B cell (primary cell): ENCODE measurements around the gene JRKL. TPM values are rescaled to one million over a fixed set of nuclear protein-coding genes. Genes with fewer than 3 reads are reported as not detected.

ENCODE experiments used
- ATAC-seq: fragments of 200-7000 bp; cut with Tn5 transposase; one replicate; pipeline ENCODE4 v1.10.0; 2021; ENCODE audit warnings: low read depth, mild to moderate bottlenecking, moderate number of reproducible peaks, moderate library complexity
- CTCF ChIA-PET: fragments of 350-600 bp; sonication (Branson Sonifier 250); formaldehyde crosslinking; loops from one replicate; lab custom pipeline; 2021; ENCODE audit warnings: antibody characterized with exemption, inconsistent platforms; lab: Charles Lee
- POLR2A ChIA-PET: fragments of 350-600 bp; sonication (Branson Sonifier 250); formaldehyde crosslinking; loops from one replicate; lab custom pipeline; 2021; ENCODE audit warnings: antibody characterized with exemption; lab: Charles Lee
- DNase-seq: peaks from one replicate; pipeline ENCODE4 v3.0.0; 2013
- H2AFZ ChIP-seq: 2 replicates; pipeline ENCODE4 v1.6.1; 2012; ENCODE audit warnings: mild to moderate bottlenecking, low read depth, low read length; ENCODE audit not compliant: insufficient read depth, poor library complexity, severe bottlenecking
- H3K27ac ChIP-seq, 2 donors: 1 replicate in 1 of 2; 2 replicates in 1 of 2; pipeline ENCODE4 v1.5.1; 2012 to 2013; ENCODE audit warnings: low read length in 2 of 2, mild to moderate bottlenecking in 2 of 2, moderate library complexity in 1 of 2
- H3K27me3 ChIP-seq, 4 experiments: fragments of 200-600 bp in 1 of 4; sonication (generic) in 1 of 4; replicated peaks in 1 of 4; 1 replicate in 2 of 4; 2 replicates in 2 of 4; pipeline versions ENCODE4 v1.6.1 to v1.7.0; 2013 to 2016; ENCODE audit warnings: low read length in 3 of 4, mild to moderate bottlenecking in 2 of 4, mixed read lengths in 1 of 4, moderate library complexity in 1 of 4; ENCODE audit not compliant: insufficient read depth in 4 of 4, control insufficient read depth in 3 of 4; ENCODE audit errors: control extremely low read depth in 1 of 4
- H3K36me3 ChIP-seq, 2 experiments: replicated peaks in 1 of 2; 1 replicate in 1 of 2; 2 replicates in 1 of 2; pipeline versions ENCODE4 v1.6.1 to v1.7.1; 2013; ENCODE audit warnings: low read length in 1 of 2; ENCODE audit not compliant: insufficient read depth in 2 of 2, control insufficient read depth in 1 of 2; ENCODE audit errors: control extremely low read depth in 1 of 2, extremely low read depth in 1 of 2
- H3K4me1 ChIP-seq, 2 donors: fragments of 200-600 bp in 1 of 2; sonication (generic) in 1 of 2; 1 replicate in 1 of 2; 2 replicates in 1 of 2; pipeline versions ENCODE4 v1.5.1 to v1.6.1; 2013 to 2017; ENCODE audit warnings: low read length in 2 of 2; ENCODE audit not compliant: control insufficient read depth in 2 of 2, insufficient read depth in 2 of 2
- H3K4me2 ChIP-seq: replicated peaks from 2 replicates; pipeline ENCODE3; 2012; ENCODE audit warnings: mild to moderate bottlenecking, low read depth, low read length; ENCODE audit not compliant: poor library complexity, severe bottlenecking
- H3K4me3 ChIP-seq, 5 experiments: fragments of 200-600 bp in 1 of 5; sonication (generic) in 1 of 5; 1 replicate in 3 of 5; 2 replicates in 2 of 5; pipeline versions ENCODE4 v1.5.1 to v1.7.0; 2011 to 2016; ENCODE audit warnings: low read length in 4 of 5, mild to moderate bottlenecking in 4 of 5, low read depth in 2 of 5, control low read depth in 1 of 5, moderate library complexity in 1 of 5; ENCODE audit not compliant: insufficient read depth in 1 of 5; ENCODE audit errors: control extremely low read depth in 1 of 5, extremely low read depth in 1 of 5
- H3K79me2 ChIP-seq: fragments of 200-600 bp; sonication (generic); one replicate; pipeline ENCODE4 v1.6.0; 2016; ENCODE audit warnings: low read length; ENCODE audit not compliant: control insufficient read depth, insufficient read depth
- H3K9ac ChIP-seq: fragments of 200-600 bp; sonication (generic); 2 replicates; pipeline ENCODE4 v1.6.1; 2017; ENCODE audit warnings: mild to moderate bottlenecking, low read length, moderate library complexity
- H3K9me3 ChIP-seq, 3 donors: one replicate each; pipeline versions ENCODE4 v1.6.1 to v1.7.1; 2013; ENCODE audit warnings: low read length in 2 of 3; ENCODE audit not compliant: control insufficient read depth in 2 of 3, insufficient read depth in 1 of 3; ENCODE audit errors: control extremely low read depth in 1 of 3
- H4K20me1 ChIP-seq: 2 replicates; pipeline ENCODE4 v1.6.0; 2012; ENCODE audit warnings: mild to moderate bottlenecking, low read length; ENCODE audit not compliant: insufficient read depth, control insufficient read depth, poor library complexity, severe bottlenecking
- H3K27ac Mint-ChIP-seq: one replicate; pipeline ENCODE4 v1.8.0; 2021; ENCODE audit warnings: mixed read lengths
- H3K27me3 Mint-ChIP-seq: one replicate; pipeline ENCODE4 v1.8.0; 2021; ENCODE audit warnings: mixed read lengths
- H3K4me1 Mint-ChIP-seq: one replicate; pipeline ENCODE4 v1.8.0; 2021; ENCODE audit warnings: mixed read lengths
- H3K4me3 Mint-ChIP-seq: one replicate; pipeline ENCODE4 v1.8.0; 2021; ENCODE audit warnings: mixed read lengths
- H3K9me3 Mint-ChIP-seq: one replicate; pipeline ENCODE4 v1.8.0; 2022; ENCODE audit warnings: mixed read lengths; ENCODE audit not compliant: insufficient read depth
- EZH2 ChIP-seq: IDR thresholded peaks from 2 replicates; pipeline ENCODE4 v1.6.1; 2012; ENCODE audit warnings: borderline replicate concordance, low read depth, mild to moderate bottlenecking, moderate library complexity, low read length; ENCODE audit not compliant: insufficient read depth, poor library complexity, severe bottlenecking
- WGBS: methylation state at CpG from one replicate; pipeline ENCODE4 v1.1.5; 2013; ENCODE audit warnings: missing lambda C conversion rate; ENCODE audit not compliant: insufficient coverage; 5-methylcytosine and 5-hydroxymethylcytosine counted together
- intact Hi-C: fragments of 100-400 bp; cut with micrococcal nuclease; formaldehyde crosslinking; loops from one replicate; pipeline ENCODE4 v1.10.0; 2022
- polyA plus RNA-seq: library from polyadenylated mRNA; depleted of rRNA; stranded (reverse); fragments of >200 nt; gene quantifications from 2 replicates; pipeline ENCODE4 v1.2.3, GENCODE V29; 2012
- total RNA-seq, 2 donors: library from RNA; stranded (reverse); fragments of 120-200 nt in 1 of 2; gene quantifications; 1 replicate in 1 of 2; 2 replicates in 1 of 2; pipeline versions ENCODE4 v1.2.3 to v1.2.4, GENCODE V29; 2013 to 2022
- TF ChIP-seq, protein P1 (sequence below): fragments of 200-600 bp; IDR thresholded peaks from one replicate; pipeline ENCODE4 v1.8.0; 2022; ENCODE audit warnings: antibody characterized with exemption, mild to moderate bottlenecking

JRKL gene
- total and polyA plus RNA-seq, 2 donors (not counting 1 experiment from before 2014, with no cell fraction given) = 2.1 to 12.9 TPM

DNA sequence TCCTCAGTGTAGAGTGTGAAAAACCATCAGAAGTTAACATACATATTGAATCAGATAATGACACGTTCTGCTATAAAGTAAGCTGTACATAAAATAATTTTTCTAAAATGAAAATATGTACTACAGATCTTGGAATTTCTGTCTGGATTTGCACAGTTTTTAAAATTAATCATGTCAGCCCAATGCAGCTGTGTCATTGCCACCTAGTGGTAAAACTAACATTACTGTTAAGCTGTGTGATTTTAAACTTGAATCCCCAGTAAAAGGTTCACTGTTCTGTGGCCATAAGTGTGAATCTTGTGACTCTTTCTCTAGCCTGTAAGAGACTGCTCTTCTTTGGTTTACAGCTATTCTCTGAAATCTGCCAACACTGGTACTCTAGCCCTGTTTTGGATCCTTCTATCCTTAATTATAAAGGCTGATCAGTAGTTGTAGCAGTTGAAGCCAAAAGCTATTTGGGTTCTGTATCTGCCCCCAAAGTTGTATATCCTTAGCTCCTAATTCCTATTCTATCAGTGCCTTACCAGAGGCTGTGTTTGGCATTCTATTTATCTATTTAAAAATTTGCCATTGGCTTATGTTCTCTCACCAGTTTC lies 4.0 kb downstream of the JRKL start:
- Histone ChIP-seq H3K9ac (no peak overlapping the region), H3K27me3 (no peaks in the 10 kb centered on the region), H3K27ac (no peak overlapping the region), H3K79me2 (peaks cover 18% of the 10 kb centered on the region), H3K4me3 (no peak overlapping the region), H3K9me3 (no peaks in the 10 kb centered on the region), H3K36me3 (no peaks in the 10 kb centered on the region), H4K20me1 (peaks cover 6% of the 10 kb centered on the region), H3K4me2 (no peak overlapping the region), H2AFZ (no peak overlapping the region), H3K4me1 (peaks cover 8 to 14% of the 10 kb centered on the region in 2 donors)
- ChIA-PET POLR2A (no interaction called here), CTCF (interaction anchor here (0.6 to 4.3 kb wide), 41 partner anchors 9 to 1420 kb away, joined by 3 to 97 read pairs (median 4); partner anchors contain the start of genes CWC15, FAM76B, KDM4D and MAML2)
- no peak for ATAC-seq
- Mint-ChIP-seq H3K4me1 (peaks cover 15% of the 10 kb centered on the region), H3K9me3 (no peaks in the 10 kb centered on the region), H3K27ac (no peak overlapping the region), H3K4me3 (no peak overlapping the region), H3K27me3 (no peaks in the 10 kb centered on the region)
- peak; percentile 54 for DNase-seq
- intact Hi-C loops = loop anchor here (1.0 to 10.0 kb wide), 4 partner anchors 303 to 1239 kb away; no protein-coding TSS in a partner anchor
- no CpG with 5 or more reads among the region's 1 CpG for WGBS
- TF ChIP-seq, protein P1, sequence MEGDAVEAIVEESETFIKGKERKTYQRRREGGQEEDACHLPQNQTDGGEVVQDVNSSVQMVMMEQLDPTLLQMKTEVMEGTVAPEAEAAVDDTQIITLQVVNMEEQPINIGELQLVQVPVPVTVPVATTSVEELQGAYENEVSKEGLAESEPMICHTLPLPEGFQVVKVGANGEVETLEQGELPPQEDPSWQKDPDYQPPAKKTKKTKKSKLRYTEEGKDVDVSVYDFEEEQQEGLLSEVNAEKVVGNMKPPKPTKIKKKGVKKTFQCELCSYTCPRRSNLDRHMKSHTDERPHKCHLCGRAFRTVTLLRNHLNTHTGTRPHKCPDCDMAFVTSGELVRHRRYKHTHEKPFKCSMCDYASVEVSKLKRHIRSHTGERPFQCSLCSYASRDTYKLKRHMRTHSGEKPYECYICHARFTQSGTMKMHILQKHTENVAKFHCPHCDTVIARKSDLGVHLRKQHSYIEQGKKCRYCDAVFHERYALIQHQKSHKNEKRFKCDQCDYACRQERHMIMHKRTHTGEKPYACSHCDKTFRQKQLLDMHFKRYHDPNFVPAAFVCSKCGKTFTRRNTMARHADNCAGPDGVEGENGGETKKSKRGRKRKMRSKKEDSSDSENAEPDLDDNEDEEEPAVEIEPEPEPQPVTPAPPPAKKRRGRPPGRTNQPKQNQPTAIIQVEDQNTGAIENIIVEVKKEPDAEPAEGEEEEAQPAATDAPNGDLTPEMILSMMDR = peak; percentile 91
- TF ChIP-seq EZH2 = no peak

DNA sequence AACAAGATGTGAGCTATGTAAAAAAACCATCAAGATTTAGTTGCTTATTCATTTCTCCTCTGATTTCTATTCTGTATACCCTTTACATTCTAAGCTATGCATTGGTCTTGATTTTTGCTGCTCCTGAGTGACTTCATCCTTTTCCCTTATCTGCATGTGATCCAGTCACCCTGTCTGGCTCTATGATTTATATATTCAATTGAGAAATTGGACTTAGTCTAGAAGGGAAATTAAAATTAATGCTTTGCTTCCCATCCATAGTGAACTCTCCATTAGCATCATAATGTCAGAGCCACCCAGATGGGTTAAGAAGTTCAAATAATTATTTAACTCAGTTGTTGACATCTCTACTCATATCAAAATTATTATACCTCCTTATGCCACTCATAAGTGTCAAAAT lies 5.0 kb downstream of the JRKL start:
- Histone ChIP-seq H3K4me2 (no peak overlapping the region), H4K20me1 (peaks cover 6% of the 10 kb centered on the region), H3K36me3 (no peaks in the 10 kb centered on the region), H2AFZ (no peak overlapping the region), H3K27me3 (no peaks in the 10 kb centered on the region), H3K79me2 (peaks cover 11% of the 10 kb centered on the region), H3K4me3 (no peak overlapping the region), H3K4me1 (peaks cover 6 to 10% of the 10 kb centered on the region in 2 donors), H3K9ac (no peak overlapping the region), H3K9me3 (no peaks in the 10 kb centered on the region), H3K27ac (no peak overlapping the region)
- Mint-ChIP-seq H3K4me1 (peaks cover 13% of the 10 kb centered on the region), H3K4me3 (no peak overlapping the region), H3K27ac (no peak overlapping the region), H3K9me3 (no peaks in the 10 kb centered on the region), H3K27me3 (no peaks in the 10 kb centered on the region)
- ChIA-PET CTCF (interaction anchor here (0.7 to 4.3 kb wide), 18 partner anchors 18 to 1421 kb away, joined by 3 to 97 read pairs (median 6); partner anchors contain the start of genes CWC15, KDM4D and MAML2), POLR2A (no interaction called here)
- intact Hi-C loops = loop anchor here (1.0 to 10.0 kb wide), 2 partner anchors 339 to 1240 kb away; no protein-coding TSS in a partner anchor
- DNase-seq (no peak), ATAC-seq (no peak)
- TF ChIP-seq, protein P1 = no peak
- TF ChIP-seq EZH2 = no peak
